Measurements from ENCODE around the gene SPI1.

The SPI1 gene

GRCh38 chr11:47345890-47346563 is 32.3 kb downstream of the SPI1 start:
- no peak for TF ChIP-seq CTCF (IDR thresholded peaks at IDR 0.05; ENCODE audit: low read length, missing control alignments)
- no peak for DNase-seq (ENCODE audit: low read depth)
- no peak overlapping the region for H3K4me3 ChIP-seq (replicated peaks; ENCODE audit: low read depth, low read length)

- no peak overlapping the region for H3K4me3 ChIP-seq (replicated peaks; ENCODE audit: low read depth, low read length)
- TF ChIP-seq CTCF (IDR thresholded peaks at IDR 0.05; ENCODE audit: low read length, missing control alignments) = no peak
- no peak for DNase-seq (ENCODE audit: low read depth)
These were observed 35.5 kb downstream of the SPI1 start for GRCh38 chr11:47342854-47343253.

GRCh38 chr11:47342036-47342803 is 36.1 kb downstream of the SPI1 start:
- TF ChIP-seq CTCF (IDR thresholded peaks at IDR 0.05; ENCODE audit: low read length, missing control alignments) = no peak
- no peak overlapping the region for H3K4me3 ChIP-seq (replicated peaks; ENCODE audit: low read depth, low read length)
- DNase-seq (ENCODE audit: low read depth) = no peak

- DNase-seq (ENCODE audit: low read depth) = no peak
- no peak overlapping the region for H3K4me3 ChIP-seq (replicated peaks; ENCODE audit: low read depth, low read length)
- TF ChIP-seq CTCF (IDR thresholded peaks at IDR 0.05; ENCODE audit: low read length, missing control alignments) = no peak
These were observed 37.2 kb downstream of the SPI1 start for GRCh38 chr11:47340980-47341775.

- no peak for TF ChIP-seq CTCF (IDR thresholded peaks at IDR 0.05; ENCODE audit: low read length, missing control alignments)
- no peak overlapping the region for H3K4me3 ChIP-seq (replicated peaks; ENCODE audit: low read depth, low read length)
- DNase-seq (ENCODE audit: low read depth) = no peak
These were observed 38.3 kb downstream of the SPI1 start for GRCh38 chr11:47340010-47340409.

GRCh38 chr11:47338396-47339241 is 39.7 kb downstream of the SPI1 start:
- no peak for DNase-seq (ENCODE audit: low read depth)
- TF ChIP-seq CTCF (IDR thresholded peaks at IDR 0.05; ENCODE audit: low read length, missing control alignments) = no peak

More at GRCh38 chr11:47338396-47339241, 39.7 kb downstream of the SPI1 start:
- H3K4me3 ChIP-seq (replicated peaks; ENCODE audit: low read depth, low read length) = no peak overlapping the region

Measured in fibroblast of pulmonary artery (primary cell).